Measurements from ENCODE around the gene SPAG5. TPM values are rescaled to one million over a fixed set of nuclear protein-coding genes. Genes with fewer than 3 reads are reported as not detected.

The SPAG5 gene
- total and polyA plus RNA-seq, 9 of the 15 experiments (the other 6 are each of a cell fraction or from before 2014, with no cell fraction given) = 94.4 to 286 (median 151) TPM

- TF ChIP-seq ZBTB33 (CRISPR knock-in tag; IDR thresholded peaks at IDR 0.05) (0 out of 2 replicates have a peak, but pooled peaks have one; percentile 5), NFRKB (IDR thresholded peaks at IDR 0.05; ENCODE audit: low read depth) (peak; percentile 90), ZFP1 (CRISPR knock-in tag; IDR thresholded peaks at IDR 0.05) (no peak), POLR2B (IDR thresholded peaks at IDR 0.05; ENCODE audit: low read depth, partially characterized antibody) (peak; percentile 35), POLR3G (IDR thresholded peaks at IDR 0.05; ENCODE audit: extremely low read depth, insufficient read length, insufficient replicate concordance) (no peak), SMARCE1 (IDR thresholded peaks at IDR 0.05) (peak; percentile 53; the same call in 1 of the 2 replicates), HDAC8 (tag; IDR thresholded peaks at IDR 0.05) (peak; percentile 85), ZNF639 (CRISPR knock-in tag; conservative IDR thresholded peaks at IDR 0.05 in 1 of 2, IDR thresholded peaks at IDR 0.05 in 1 of 2) (peak in 1 of 2 experiments; percentile 71; a peak in 2 of 4 replicates), PML (IDR thresholded peaks at IDR 0.05; ENCODE audit: low read length) (0 out of 2 replicates have a peak, but pooled peaks have one; percentile 22), THAP7 (CRISPR knock-in tag; IDR thresholded peaks at IDR 0.05) (no peak), ZNF76 (CRISPR knock-in tag; IDR thresholded peaks at IDR 0.05; ENCODE audit: borderline replicate concordance) (peak; percentile 79; the same call in 1 of the 2 replicates), CHCHD3 (CRISPR knock-in tag; IDR thresholded peaks at IDR 0.05) (no peak), KAT7 (CRISPR knock-in tag; IDR thresholded peaks at IDR 0.05; ENCODE audit: borderline replicate concordance) (no peak), SIX5 (IDR thresholded peaks at IDR 0.05; ENCODE audit: borderline replicate concordance in 1 of 2, insufficient read depth in 1 of 2, low read depth in 1 of 2, low read length in 2 of 2) (0 out of 4 replicates have a peak, but pooled peaks of 1 of the 2 experiments have one; percentile 7), MED1 (CRISPR knock-in tag; IDR thresholded peaks at IDR 0.05; ENCODE audit: borderline replicate concordance) (no peak)
- TF ChIP-seq, protein P1, sequence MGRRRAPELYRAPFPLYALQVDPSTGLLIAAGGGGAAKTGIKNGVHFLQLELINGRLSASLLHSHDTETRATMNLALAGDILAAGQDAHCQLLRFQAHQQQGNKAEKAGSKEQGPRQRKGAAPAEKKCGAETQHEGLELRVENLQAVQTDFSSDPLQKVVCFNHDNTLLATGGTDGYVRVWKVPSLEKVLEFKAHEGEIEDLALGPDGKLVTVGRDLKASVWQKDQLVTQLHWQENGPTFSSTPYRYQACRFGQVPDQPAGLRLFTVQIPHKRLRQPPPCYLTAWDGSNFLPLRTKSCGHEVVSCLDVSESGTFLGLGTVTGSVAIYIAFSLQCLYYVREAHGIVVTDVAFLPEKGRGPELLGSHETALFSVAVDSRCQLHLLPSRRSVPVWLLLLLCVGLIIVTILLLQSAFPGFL (CRISPR knock-in tag; IDR thresholded peaks at IDR 0.05) = 0 out of 2 replicates have a peak, but pooled peaks have one; percentile 37
- TF ChIP-seq, protein P2, sequence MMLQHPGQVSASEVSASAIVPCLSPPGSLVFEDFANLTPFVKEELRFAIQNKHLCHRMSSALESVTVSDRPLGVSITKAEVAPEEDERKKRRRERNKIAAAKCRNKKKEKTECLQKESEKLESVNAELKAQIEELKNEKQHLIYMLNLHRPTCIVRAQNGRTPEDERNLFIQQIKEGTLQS (IDR thresholded peaks at IDR 0.05) = peak; percentile 91
- TF ChIP-seq, protein P2 (CRISPR knock-in tag; conservative IDR thresholded peaks at IDR 0.05) = no peak
- TF ChIP-seq, protein P3, sequence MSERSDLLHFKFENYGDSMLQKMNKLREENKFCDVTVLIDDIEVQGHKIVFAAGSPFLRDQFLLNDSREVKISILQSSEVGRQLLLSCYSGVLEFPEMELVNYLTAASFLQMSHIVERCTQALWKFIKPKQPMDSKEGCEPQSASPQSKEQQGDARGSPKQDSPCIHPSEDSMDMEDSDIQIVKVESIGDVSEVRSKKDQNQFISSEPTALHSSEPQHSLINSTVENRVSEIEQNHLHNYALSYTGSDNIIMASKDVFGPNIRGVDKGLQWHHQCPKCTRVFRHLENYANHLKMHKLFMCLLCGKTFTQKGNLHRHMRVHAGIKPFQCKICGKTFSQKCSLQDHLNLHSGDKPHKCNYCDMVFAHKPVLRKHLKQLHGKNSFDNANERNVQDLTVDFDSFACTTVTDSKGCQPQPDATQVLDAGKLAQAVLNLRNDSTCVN (CRISPR knock-in tag; IDR thresholded peaks at IDR 0.05) = peak; percentile 12; the same call in 1 of the 2 replicates
These were observed 47.4 kb upstream of the SPAG5 start (continued) for GRCh38 chr17:28646039-28646754.

All from K562 (cell line).